Left cardiac atrium (tissue), 4 donors: ENCODE data around the gene DMD. TPM values are rescaled to one million over a fixed set of nuclear protein-coding genes. Genes with fewer than 3 reads are reported as not detected.

ENCODE experiments used
- ATAC-seq, 2 donors: fragments of 200-7000 bp; cut with Tn5 transposase; one replicate each; pipeline ENCODE4 v1.9.1; 2020; ENCODE audit warnings: mild to moderate bottlenecking in 2 of 2, moderate library complexity in 2 of 2
- DNase-seq: peaks from one replicate; pipeline ENCODE4 v3.0.0-alpha.2; 2020
- intact Hi-C, 2 donors: fragments of 100-400 bp; cut with DNase I; formaldehyde crosslinking; loops; one replicate each; pipeline versions ENCODE4 v1.14.1 to v1.15.1; 2022 to 2023
- total RNA-seq, 2 donors: library from RNA; stranded (reverse); fragmentation: NEBNext Ultra II Directional; extraction: Animal tissue kit (Norgen Biotek cat#: 25700); gene quantifications; one replicate each; pipeline ENCODE4 v1.2.1, GENCODE V29; 2021
- donor health status: DM: no; HTN: yes; CAD: no.
- donor health status: DM: no; HTN: yes; CAD: no; lungs with severe emphysema.
- donor health status: DM: yes; HTN: yes; CAD: no.
- donor health status: Dilated cardiomyopathy.

DMD gene
- total RNA-seq, 2 donors from 2014 or later, result 134 to 137 TPM

DNA sequence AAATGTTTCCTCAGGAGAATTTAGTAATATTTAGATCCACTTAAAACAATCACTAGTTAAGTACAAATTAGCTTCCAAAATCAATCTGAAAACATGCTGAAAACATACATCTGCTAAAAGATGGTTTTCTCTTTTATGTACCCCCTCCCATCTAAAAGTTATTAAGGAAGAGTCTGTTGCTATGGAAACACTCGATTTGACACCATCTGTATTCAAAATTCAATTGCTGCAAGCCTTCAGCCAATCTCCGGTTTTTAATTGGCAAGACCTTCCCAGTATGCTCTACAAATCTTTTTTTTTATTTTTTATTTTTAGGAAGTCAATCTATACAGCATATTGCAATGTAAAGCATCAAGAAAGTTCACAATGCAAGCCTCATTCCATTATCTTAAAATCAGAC lies 1500.2 kb downstream of the DMD start:
- intact Hi-C loops, result no loop called here
- DNase-seq, result no peak
- no peak for ATAC-seq

DNA sequence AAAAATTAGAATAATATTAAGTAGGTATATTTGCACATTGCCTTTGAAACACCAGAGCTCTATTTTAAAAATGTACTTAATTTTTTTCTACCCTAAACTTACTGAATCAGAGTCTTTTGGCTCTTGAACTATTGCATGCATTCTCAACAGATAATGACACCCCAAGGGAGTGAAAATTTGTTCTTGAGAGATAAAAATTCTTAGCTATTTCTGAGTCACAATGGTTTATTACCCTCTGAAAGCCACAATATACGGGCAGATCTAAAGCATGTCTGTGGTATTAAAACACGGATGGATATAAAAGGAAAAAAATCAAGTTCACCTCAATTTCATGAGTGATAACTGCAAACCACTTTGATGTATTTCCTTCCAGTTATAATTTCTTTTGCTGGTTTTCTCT lies 1503.2 kb downstream of the DMD start:
- no peak for DNase-seq
- intact Hi-C loops, result no loop called here
- ATAC-seq, result peak in 1 of 2 donors; percentile 19

DNA sequence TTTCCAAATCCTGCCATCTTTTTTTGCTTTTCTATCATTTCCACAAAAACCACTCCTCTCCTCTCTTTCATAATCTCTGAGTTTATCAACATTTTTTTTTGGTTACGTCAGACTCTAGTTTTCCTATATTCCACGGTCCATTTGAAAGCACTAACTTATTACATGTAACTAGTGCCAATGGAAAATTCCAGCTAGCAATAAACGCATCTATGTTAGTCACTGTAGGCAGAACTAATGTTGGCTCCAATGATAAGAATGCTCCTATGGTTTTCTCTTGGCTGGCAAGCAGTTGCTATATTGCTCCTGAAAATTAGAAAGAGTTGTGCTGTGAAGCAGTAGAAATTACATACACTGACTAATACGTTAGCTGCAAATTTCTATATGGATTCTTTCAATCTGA lies 1504.9 kb downstream of the DMD start:
- intact Hi-C loops, result no loop called here
- DNase-seq (no peak), ATAC-seq (peak in 1 of 2 donors; percentile 41)

DNA sequence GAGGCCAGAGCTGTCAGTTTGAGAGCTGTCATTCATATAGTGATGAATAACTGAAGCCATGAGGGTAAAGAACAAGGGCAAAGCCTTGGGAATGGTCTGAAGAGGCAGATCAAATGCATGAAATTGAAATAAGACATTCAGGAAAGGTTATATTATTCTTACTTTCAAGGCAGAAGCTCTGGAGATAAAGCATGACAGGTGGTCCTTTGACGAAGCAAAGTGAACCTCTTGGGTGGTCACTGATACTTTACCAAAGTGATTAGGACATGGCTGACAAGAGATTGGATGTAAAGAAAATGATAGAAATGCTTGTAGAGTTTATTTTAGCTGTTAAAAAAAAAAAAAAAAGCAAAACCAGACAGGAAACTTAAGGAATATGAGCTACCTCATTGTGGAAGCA lies 1505.5 kb downstream of the DMD start:
- DNase-seq (no peak), ATAC-seq (no peak)
- intact Hi-C loops, result no loop called here

DNA sequence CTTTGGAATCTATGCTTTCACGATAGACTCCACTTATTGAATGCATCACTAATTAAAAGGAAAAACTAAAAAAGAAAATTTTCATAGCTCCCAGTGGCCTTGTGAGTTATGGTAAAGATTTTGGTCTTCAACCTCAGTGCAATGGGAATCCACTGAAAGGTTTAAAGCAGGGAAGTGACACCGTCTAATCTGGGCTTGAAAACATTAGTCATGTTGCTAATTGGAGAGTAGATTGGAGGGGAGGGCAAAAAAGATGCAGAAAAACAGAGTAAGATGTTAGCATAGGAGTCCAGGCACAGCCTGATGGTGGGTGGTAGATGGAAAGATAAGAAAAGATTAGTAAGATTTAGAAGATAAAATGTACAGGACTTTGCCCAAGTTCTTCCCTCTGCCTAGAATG lies 1506.4 kb downstream of the DMD start:
- ATAC-seq (no peak), DNase-seq (no peak)
- intact Hi-C loops, result no loop called here

DNA sequence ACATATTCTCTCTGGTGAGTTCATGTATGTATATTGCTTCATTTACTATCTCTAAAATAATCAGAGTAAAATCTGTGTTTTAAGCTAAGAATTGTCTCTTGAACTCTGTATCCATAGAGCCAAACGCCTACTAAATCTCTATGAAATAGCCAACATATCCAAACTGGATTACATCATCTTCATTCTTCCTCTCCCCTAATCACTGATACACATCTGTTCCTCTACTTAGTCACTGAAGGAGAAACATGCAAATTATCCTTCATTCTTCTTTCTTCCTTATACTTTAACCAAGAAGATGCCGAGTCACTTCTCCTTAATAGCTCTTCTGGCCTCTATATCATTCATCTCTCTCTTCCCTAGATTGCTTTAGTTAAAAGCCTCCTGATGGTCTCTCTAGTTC lies 1509.1 kb downstream of the DMD start:
- ATAC-seq (no peak), DNase-seq (no peak)
- intact Hi-C loops, result no loop called here

DNA sequence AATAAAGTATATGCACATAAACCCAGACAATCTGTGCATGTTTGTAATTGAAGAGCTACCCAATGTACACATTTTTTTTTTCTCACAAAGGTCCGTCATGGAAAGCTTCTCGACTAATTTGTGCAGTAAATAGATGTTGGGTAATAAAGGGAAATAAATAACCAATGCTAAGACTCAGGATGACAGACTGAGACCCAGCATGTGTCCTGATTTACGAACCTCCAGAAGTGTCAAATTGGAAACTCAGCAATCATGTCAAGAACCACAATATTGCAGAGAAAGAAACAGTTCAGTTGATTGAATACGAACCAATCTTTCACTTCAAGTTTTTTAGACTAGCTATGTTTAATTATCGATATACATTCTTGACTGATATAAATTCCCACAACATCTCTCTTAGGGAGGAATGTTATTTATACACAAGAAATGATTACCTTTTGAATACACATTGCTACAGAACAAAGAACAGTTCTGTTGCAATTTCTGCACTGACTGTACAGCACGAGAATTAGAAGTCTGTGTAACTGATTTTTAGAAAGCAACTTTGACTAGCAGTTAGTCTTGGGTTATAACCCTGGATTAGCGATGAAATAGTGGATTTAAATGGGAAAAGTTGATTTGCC lies 1513.9 kb downstream of the DMD start:
- intact Hi-C loops, result no loop called here
- DNase-seq, result no peak
- no peak for ATAC-seq

DNA sequence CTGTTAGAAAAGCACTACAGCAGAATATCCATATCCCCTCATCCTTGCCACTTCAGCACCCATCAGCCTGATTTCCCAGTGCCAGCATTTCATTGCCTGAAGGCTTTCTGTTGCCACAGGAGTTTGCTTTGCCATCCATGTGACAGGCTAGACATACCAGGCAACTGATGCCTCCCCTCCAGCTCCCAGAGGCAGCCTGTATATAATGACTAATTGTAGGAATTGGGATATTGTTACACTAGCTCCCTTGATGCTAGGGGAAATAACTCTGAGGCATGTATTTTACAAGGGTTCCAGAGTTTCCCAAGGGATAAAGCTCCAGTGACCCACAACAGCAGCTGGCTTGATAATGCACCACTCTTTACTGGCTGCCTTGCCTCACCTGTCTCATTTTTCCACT lies 1531.5 kb downstream of the DMD start:
- no peak for ATAC-seq
- intact Hi-C loops, result no loop called here
- DNase-seq, result no peak

DNA sequence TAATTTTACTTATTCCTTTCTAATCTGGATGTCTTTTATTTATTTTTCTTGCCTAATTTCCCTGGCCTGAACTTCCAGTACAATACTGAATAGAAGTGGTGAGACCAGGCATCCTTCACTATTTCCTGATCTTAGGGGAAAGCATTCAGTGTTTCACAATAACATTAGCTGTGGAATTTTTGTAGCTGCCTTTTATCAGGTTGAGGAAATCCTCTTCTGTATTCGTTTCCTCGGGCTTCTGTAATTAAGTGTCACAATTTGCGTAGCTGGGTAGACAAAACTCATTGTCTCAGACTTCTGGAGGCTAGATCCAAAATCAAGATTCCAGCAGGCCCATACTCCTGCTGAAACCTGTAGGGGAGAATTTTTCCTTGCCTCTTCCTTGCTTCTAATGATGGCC lies 1541.1 kb downstream of the DMD start:
- ATAC-seq, result no peak

DNA sequence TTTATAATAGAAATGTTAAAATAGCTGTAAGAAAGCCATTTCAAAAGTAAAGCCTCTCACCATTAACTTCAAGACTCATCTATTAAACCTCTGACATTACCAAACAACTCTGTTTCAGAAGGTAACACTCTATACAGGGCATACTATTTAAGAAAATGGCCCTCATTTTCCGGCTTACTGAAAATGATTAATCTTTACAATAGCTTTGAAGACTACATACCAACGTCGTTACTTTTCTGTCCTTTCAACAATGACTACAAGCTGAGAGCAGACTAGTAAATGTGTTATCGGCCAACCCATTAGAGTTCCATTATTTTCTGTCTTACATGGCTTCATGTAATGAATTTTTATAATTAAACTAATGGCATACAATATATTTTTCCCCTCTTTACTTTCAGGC lies 1545.9 kb downstream of the DMD start:
- no peak for DNase-seq
- ATAC-seq, result no peak
- intact Hi-C loops, result loop anchor here in 1 of 2 donors (10.0 kb wide), 1 partner anchor 451 kb away; no protein-coding TSS in a partner anchor

More for the DNA sequence above, 1541.1 kb downstream of the DMD start:
- intact Hi-C loops, result no loop called here
- no peak for DNase-seq

DNA sequence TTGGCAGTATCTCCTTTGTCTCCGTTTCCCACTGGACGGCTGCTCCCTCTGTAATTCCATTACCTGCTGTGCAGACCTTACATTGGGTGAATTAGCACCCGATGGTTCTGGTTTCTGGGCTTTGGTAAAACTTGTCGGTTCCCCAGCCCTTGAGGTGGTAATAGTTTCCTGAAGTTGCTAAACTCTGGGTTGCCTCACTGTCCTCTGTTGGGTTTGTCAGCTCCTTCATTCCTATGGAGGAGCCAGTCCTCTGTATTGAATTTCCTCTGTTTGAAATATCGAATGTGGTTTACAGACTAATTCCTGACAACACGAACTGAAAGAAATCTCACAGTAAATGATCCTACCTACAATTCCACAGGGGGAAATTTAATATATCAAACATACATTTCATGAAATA lies 1548.2 kb downstream of the DMD start:
- intact Hi-C loops, result loop anchor here in 1 of 2 donors (10.0 kb wide), 1 partner anchor 448 kb away; no protein-coding TSS in a partner anchor
- no peak for ATAC-seq
- DNase-seq, result no peak

DNA sequence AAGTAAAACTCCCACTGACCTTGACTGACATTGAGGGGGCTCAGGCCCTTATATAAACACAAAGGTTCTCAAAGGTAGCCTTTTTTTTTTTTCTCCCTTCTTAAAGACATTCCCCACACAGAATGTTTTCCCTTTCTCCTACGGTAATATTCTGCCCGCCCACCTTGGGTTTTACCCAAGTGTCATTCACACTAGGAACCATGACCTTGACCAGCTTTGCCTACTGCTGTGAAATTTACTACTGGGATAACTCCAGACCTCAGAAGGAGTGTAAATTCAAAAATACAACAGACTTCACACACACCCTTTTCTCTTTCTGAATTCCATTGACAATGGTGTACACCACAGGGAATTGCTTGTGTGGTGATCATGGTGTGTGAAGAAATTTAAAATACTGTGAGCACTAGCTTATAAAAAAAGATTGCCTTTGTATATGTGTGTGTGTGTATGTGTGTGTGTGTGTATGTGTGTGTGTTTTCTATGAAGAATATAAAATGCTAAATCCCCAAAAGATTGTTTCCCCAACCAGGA lies 1550.0 kb downstream of the DMD start:
- no peak for ATAC-seq
- no peak for DNase-seq
- intact Hi-C loops, result loop anchor here in 1 of 2 donors (10.0 kb wide), 1 partner anchor 447 kb away; no protein-coding TSS in a partner anchor

DNA sequence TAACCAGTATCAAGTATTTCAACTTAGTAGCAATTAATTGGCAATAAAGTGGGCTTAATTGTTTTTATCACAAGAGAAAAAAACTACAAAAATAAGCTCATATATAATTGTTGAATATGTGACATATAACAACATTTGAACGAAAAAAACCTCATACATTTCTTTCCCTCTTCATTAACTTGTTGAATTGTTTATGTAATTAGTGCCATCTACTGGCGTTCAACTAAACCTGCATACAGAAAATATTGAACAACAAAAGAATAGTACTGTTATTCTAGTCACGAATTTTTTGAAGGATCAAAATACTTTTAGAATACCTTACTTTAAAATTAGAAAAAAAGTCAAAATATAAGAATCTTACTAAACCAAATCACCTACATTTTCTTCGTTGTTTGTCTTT lies 1553.0 kb downstream of the DMD start:
- ATAC-seq (no peak), DNase-seq (no peak)
- intact Hi-C loops, result loop anchor here (5.0 to 10.0 kb wide), 2 partner anchors 614 to 621 kb away; no protein-coding TSS in a partner anchor

DNA sequence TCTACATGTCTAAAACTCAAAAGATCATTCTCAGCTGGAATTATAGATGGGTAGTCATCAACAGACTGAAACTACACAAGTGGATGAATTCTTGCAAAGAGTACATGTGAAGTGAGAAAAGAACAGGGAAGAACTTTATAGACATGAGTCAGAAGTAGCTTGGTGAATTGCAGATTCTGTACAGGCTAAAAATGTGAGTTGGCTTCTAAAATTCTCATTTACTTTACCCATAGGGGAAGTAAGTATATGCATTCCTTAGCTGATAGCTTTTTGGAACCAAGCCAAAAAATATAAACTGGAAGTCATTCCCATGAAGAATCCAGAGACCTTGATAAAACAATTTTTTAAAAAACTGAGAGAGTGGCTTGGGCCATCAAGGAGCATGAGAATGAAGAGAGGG lies 1555.3 kb downstream of the DMD start:
- no peak for DNase-seq
- no peak for ATAC-seq
- intact Hi-C loops, result loop anchor here (5.0 to 10.0 kb wide), 2 partner anchors 611 to 619 kb away; no protein-coding TSS in a partner anchor

DNA sequence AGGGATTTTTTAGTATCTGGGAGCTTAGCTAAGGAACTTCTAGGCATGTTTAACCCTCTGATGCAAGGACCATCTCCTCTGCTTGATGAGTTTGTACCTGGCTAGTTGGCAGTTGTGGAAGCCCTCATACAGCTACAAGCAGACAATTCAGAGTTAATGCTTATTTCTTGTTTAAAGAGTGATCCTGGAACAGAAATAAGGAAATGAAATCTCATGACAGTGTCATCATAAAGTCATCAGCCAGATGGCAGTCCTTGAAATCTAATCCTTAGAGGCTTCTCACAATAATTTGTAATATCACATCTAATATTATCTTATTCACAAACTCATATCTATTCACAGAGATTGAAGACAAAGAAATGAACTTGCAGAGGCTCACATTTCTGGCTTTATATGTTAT lies 1557.9 kb downstream of the DMD start:
- intact Hi-C loops, result loop anchor here in 1 of 2 donors (10.0 kb wide), 1 partner anchor 609 kb away; no protein-coding TSS in a partner anchor
- ATAC-seq (no peak), DNase-seq (no peak)

DNA sequence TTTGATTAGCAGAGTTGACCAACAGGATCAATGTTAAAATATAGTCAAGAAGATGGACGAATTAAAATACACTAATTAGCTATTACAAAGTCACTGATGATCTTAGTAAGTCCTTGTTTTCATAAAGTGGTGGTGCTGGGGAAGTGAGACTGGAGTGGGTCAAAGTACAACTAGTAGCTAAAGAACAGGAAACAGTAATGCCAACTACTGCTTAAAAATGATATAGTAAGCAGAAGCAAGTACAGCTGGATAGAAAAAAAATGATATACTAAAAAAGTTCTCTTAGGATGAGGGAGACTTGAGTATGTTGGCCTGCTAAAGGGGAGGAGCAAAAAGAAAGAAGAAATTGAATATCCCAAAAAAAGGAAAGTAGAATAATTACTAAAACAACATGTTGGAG lies 1558.7 kb downstream of the DMD start:
- DNase-seq (no peak), ATAC-seq (no peak)
- intact Hi-C loops, result loop anchor here in 1 of 2 donors (10.0 kb wide), 1 partner anchor 608 kb away; no protein-coding TSS in a partner anchor

DNA sequence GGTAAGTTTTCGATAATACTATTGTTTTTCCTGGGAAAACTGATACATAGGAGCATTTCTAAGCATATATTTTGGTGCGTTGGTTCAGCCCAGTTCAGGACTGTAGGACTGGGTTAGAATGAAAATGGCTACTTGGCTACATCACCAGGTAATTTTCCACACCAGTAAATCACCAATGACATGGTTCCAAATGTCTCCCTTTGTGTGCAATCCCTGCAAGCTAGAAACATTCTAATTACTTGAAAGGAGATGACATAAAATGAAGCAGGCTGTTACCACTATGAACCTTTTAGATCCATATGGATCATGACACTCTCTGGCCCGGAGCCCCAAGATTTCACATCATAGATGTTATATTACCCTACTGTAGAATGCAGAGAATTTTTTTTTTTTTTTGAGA lies 1562.1 kb downstream of the DMD start:
- intact Hi-C loops, result no loop called here
- DNase-seq (no peak), ATAC-seq (no peak)

DNA sequence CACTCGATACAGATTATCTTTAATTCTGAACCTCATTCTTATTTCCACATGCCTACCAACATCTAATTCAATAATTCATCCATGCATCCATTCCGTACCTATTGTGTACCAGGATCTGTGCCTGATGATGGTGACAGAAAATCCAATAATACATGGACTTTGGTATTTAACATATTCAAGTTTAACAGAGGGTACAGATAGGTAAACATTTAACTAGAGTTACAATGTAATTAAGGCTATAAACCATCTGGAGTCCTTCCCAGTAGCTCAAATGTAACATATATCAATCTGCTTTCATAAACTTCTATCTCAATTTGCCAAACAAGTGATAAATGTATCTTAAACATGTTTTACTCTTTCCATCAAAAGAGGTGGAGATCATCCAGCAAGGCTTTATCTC lies 1578.0 kb downstream of the DMD start:
- DNase-seq (no peak), ATAC-seq (no peak)
- intact Hi-C loops, result no loop called here

DNA sequence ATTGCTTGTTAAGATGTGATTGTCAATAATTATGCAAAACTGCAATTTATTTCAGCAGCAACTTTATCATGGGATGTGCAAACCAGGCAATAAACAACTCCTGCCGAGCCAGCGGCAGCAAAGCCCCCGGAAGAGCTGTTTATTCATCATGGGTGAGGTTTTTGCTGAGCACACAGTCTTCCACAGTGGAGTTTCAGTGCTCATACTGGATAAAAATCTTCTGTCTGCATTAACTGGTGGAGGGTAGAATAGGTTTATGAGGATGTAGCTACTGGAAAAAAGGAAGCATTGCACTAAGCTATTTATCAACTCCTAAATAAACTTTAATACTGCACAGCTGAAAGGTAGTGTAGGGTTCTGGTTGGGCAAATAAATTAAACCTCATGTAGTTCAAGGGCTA lies 1582.2 kb downstream of the DMD start:
- ATAC-seq, result no peak
- no peak for DNase-seq
- intact Hi-C loops, result no loop called here

DNA sequence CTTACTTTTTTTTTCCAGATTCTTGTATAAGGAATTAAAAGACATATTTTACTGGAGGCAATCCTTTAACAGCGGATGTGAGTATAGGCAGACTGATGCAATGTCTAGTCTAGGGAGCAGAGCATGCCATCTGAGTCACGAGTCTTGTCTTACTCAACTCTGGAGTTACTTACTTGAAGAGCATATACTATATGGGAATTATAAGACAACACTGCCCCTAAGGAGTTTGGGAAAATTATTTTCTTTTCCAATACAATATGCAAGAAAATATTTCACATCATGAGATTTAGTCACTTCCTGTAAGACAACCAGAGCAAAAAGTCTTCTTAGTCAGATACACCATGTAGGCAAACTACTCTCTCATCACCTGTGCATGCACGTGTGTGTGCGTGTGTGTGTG lies 1602.2 kb downstream of the DMD start:
- intact Hi-C loops, result no loop called here
- no peak for DNase-seq
- no peak for ATAC-seq

DNA sequence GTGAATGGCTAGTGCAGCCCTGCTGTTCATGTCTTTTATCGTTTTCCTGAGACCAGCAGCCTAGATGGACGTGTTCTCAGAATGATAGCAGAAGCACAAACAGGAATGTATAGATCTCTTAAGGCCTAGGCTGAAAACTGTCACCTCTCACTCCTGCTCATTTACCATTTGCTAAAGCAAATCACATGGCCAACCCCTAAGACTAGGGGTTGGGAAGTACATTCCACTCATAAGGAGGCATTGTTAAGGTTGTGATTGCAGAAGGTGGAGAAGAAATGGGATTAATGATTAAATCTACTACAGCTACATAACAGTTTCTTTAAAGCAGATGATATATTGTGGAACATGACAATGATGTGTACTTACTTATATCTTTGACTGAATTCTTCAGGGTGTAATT lies 1602.7 kb downstream of the DMD start:
- intact Hi-C loops, result no loop called here
- no peak for DNase-seq
- ATAC-seq, result no peak
